ENCODE measurements around the gene CACNA1D.

Gene CACNA1D

DNA sequence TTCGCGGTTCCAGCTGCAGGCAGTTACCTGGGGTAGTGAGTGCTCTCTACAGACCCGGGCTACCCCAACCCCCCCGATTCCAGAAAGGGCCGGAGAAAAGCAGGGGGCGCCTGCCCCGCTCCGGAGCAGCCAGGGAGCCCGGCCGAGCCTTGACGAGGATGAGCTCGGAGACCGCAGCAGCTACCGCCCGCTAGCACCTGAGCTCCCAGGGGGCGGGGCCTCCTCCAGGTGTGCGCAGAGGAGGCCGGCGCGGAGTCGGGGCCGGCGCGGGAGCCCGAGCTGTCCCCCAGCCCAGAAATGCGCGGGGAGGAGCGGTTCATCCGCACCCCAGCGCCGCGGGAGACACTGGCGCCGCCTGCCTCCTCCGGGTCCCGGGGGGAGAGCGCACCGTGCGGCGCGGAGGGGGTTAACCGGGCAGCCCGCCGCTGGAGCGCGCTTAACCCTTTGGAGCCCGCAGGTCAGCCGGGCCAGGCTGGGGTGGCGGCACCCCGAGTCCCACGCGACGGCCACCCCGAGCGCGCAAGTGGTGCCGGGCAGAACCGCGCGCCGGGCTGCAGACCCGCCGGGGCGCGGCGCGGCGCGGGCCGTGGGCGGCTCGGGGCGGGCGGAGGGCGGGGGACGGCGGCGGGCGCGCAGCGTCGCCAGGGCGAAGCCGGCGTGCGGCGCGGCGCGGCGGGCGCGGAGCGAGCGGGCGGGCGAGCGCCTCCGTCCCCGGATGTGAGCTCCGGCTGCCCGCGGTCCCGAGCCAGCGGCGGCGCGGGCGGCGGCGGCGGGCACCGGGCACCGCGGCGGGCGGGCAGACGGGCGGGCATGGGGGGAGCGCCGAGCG, at the start of gene CACNA1D:
CACNA1D (plus strand) TSS at position 649 of the 829 bp plus-strand sequence. CDS start 556 bp downstream, outside the sequence.
- Histone ChIP-seq H3K9me3 (ENCODE audit: insufficient read depth, low read length) (no peaks in the 10 kb centered on the region), H3K27me3 (ENCODE audit: low read length) (no peaks in the 10 kb centered on the region), H3K4me3 (ENCODE audit: insufficient read depth, low read length, poor library complexity, severe bottlenecking) (no peak within 1 kb of the TSS), H3K4me2 (ENCODE audit: low read depth, low read length, poor library complexity, severe bottlenecking) (no peak within 1 kb of the TSS), H3K9me2 (replicated peaks; ENCODE audit: insufficient read depth, low read length) (no peaks in the 10 kb centered on the region), H3F3A (ENCODE audit: insufficient read depth) (no peaks in the 10 kb centered on the region), H3K36me3 (ENCODE audit: low read length) (no peaks in the 10 kb centered on the region), H2AFZ (ENCODE audit: low read depth, low read length, severe bottlenecking) (no peak within 1 kb of the TSS), H3K27ac (ENCODE audit: low read depth, low read length) (no peak within 1 kb of the TSS), H3K79me2 (ENCODE audit: insufficient read depth, low read length) (no peaks in the 10 kb centered on the region), H3K9ac (ENCODE audit: low read length) (no peak within 1 kb of the TSS), H4K20me1 (ENCODE audit: low read depth, low read length) (no peaks in the 10 kb centered on the region)
- TF ChIP-seq, protein P1, sequence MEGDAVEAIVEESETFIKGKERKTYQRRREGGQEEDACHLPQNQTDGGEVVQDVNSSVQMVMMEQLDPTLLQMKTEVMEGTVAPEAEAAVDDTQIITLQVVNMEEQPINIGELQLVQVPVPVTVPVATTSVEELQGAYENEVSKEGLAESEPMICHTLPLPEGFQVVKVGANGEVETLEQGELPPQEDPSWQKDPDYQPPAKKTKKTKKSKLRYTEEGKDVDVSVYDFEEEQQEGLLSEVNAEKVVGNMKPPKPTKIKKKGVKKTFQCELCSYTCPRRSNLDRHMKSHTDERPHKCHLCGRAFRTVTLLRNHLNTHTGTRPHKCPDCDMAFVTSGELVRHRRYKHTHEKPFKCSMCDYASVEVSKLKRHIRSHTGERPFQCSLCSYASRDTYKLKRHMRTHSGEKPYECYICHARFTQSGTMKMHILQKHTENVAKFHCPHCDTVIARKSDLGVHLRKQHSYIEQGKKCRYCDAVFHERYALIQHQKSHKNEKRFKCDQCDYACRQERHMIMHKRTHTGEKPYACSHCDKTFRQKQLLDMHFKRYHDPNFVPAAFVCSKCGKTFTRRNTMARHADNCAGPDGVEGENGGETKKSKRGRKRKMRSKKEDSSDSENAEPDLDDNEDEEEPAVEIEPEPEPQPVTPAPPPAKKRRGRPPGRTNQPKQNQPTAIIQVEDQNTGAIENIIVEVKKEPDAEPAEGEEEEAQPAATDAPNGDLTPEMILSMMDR (IDR thresholded peaks at IDR 0.05; ENCODE audit: insufficient read depth, low read length, poor library complexity, severe bottlenecking) = no peak
- TF ChIP-seq EZH2phosphoT487 (conservative IDR thresholded peaks at IDR 0.05; ENCODE audit: low read length) = no peak

DNA sequence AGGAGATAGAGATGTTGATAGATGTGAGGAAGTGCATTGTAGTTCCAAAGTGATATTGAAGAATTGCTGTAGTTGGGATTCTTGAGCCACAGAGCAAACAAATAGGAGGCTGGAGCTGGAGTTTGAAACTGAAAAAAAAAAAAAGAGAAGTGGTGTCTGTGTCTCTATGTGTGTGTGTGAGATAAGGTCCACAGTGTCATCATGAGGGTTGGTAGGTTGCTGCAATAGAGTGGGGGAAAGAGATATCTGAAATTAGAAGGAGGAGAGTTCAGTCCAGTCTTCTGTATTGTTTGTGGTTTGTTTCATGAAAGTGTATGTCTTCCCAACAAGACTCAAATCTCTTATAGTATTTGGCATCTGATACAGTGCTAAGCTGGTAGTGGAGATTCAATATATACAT, 37.3 kb upstream of the CACNA1D start:
- Histone ChIP-seq H3K36me3 (ENCODE audit: low read length) (no peaks in the 10 kb centered on the region), H3K9me3 (ENCODE audit: insufficient read depth, low read length) (no peaks in the 10 kb centered on the region), H3K4me2 (ENCODE audit: low read depth, low read length, poor library complexity, severe bottlenecking) (no peak overlapping the region), H3F3A (ENCODE audit: insufficient read depth) (no peaks in the 10 kb centered on the region), H3K9ac (ENCODE audit: low read length) (no peak overlapping the region), H4K20me1 (ENCODE audit: low read depth, low read length) (no peaks in the 10 kb centered on the region), H3K27ac (ENCODE audit: low read depth, low read length) (no peak overlapping the region), H3K79me2 (ENCODE audit: insufficient read depth, low read length) (no peaks in the 10 kb centered on the region), H3K4me3 (ENCODE audit: insufficient read depth, low read length, poor library complexity, severe bottlenecking) (no peak overlapping the region), H3K9me2 (replicated peaks; ENCODE audit: insufficient read depth, low read length) (no peaks in the 10 kb centered on the region), H3K27me3 (ENCODE audit: low read length) (no peaks in the 10 kb centered on the region), H2AFZ (ENCODE audit: low read depth, low read length, severe bottlenecking) (no peak overlapping the region)
- TF ChIP-seq, protein P1 (IDR thresholded peaks at IDR 0.05; ENCODE audit: insufficient read depth, low read length, poor library complexity, severe bottlenecking) = no peak

DNA sequence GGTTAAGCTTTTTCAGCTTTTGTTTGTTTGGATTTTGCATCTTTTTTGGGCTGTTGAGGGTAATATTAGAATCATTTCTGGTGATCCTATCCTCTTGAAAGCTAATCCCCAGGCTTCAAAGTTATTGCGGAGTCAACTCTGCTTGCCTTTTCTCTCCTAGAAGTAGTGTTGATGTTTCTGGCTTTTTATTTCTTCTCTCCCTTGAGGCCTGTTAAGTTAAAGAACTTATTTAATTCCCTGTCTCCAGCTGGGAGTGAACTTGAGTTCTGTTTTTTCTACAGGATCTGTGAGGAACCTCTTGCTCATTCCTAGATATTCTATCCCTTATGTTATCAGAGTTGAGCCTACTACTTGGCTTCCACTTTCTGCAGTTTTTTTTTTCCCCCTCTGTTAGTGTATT, 34.1 kb upstream of the CACNA1D start:
- Histone ChIP-seq H3K79me2 (ENCODE audit: insufficient read depth, low read length) (no peaks in the 10 kb centered on the region), H3K36me3 (ENCODE audit: low read length) (no peaks in the 10 kb centered on the region), H2AFZ (ENCODE audit: low read depth, low read length, severe bottlenecking) (no peak overlapping the region), H3K9me3 (ENCODE audit: insufficient read depth, low read length) (no peaks in the 10 kb centered on the region), H3K27me3 (ENCODE audit: low read length) (no peaks in the 10 kb centered on the region), H3F3A (ENCODE audit: insufficient read depth) (no peaks in the 10 kb centered on the region), H3K9me2 (replicated peaks; ENCODE audit: insufficient read depth, low read length) (no peaks in the 10 kb centered on the region), H3K4me2 (ENCODE audit: low read depth, low read length, poor library complexity, severe bottlenecking) (no peak overlapping the region), H3K4me3 (ENCODE audit: insufficient read depth, low read length, poor library complexity, severe bottlenecking) (no peak overlapping the region), H3K9ac (ENCODE audit: low read length) (no peak overlapping the region), H4K20me1 (ENCODE audit: low read depth, low read length) (no peaks in the 10 kb centered on the region), H3K27ac (ENCODE audit: low read depth, low read length) (no peak overlapping the region)
- no peak for TF ChIP-seq EZH2phosphoT487 (conservative IDR thresholded peaks at IDR 0.05; ENCODE audit: low read length)
- TF ChIP-seq, protein P1 (IDR thresholded peaks at IDR 0.05; ENCODE audit: insufficient read depth, low read length, poor library complexity, severe bottlenecking) = no peak

All from SU-DHL-6 (cell line).